HCT116 (cell line): ENCODE results near the gene SOX1.

ENCODE experiments used
- EZH2phosphoT487 ChIP-seq: fragments of 200-600 bp; IDR thresholded peaks from 2 replicates; pipeline ENCODE4 v1.6.1; 2018; ENCODE audit warnings: antibody characterized with exemption, borderline replicate concordance
- JUND ChIP-seq: IDR thresholded peaks from 2 replicates; pipeline ENCODE4 v1.6.1; 2012

DNA sequence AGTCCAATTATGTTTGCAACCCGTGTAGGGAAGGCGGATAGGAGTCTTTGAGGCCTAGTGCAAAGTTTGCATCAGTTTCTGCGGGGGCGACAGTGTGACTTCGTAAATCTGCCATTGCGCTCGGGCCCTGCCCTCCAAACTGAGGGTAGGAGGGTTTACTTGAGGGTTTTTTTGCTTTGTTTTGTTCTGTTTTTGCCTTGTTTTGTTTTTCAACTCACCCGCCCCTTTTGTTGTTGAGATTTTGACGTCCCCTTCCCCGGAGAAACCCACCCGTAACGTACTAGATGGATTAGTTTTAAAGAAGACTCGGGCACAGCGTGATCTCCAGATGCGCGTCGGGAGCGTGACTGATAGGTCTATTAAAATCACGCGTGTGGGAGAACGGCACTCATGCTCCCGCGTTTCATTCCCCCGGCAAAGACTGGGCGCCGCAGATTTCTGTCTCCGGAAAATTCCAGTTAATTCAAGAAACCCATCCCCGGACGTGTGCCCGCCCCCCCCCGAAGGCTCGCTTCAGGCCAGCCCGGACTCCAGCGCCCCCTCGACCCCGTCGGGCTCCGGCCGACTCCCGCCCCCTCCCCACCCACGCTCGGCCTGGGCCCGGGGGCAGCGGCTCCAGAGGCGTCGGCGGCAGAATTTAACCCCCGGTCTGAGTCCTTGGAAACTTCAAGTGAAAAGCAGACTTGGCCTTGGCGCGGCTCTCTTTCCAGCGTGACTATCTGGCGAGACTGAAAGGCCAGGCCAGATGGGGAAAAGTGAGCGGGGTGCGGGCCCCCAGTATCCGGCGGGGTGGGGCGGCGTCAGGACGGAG is 5.0 kb downstream of the SOX1 start:
- no peak for TF ChIP-seq JUND
- TF ChIP-seq EZH2phosphoT487, result no peak
